GM19035 (cell line): ENCODE results near the gene BRD4.

ENCODE experiments used
- ATAC-seq: cut with Tn5 transposase; IDR thresholded peaks from one replicate; pipeline ENCODE4 v1.9.1; 2021; ENCODE audit not compliant: unreplicated experiment

Gene BRD4

DNA sequence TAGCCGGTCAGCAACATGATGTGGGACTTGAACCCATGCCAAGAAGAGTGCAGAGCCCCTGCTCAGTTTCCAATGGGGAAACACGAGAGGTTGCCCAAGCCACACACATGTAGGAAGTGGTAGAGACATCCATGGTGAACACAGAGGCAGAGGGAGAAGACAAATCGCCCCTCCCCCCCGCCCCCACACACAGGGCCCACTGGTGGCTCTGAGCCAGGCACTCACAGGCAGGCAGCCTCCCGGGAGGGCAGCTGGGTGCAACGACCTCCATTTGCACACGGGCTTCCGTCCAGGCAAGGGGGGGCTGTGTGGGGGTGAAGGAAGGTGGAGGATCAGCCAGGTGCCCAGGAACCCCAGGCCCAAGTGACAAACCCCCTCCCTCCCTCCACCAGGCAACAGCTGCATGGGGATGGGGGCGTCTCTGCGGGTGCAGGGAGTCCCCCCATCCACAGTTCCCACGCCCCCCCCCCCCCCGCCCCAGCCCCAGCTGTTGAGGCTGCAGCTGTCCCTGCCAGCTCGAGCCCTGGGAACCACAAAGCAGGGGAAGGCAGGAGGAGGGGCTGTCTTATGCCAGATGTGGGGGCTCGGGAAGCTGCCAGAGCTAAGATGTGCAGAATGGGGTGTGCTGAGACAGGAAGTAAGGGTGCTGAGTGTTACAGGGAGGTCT, 134.9 kb downstream of the BRD4 start:
- ATAC-seq, result no peak

DNA sequence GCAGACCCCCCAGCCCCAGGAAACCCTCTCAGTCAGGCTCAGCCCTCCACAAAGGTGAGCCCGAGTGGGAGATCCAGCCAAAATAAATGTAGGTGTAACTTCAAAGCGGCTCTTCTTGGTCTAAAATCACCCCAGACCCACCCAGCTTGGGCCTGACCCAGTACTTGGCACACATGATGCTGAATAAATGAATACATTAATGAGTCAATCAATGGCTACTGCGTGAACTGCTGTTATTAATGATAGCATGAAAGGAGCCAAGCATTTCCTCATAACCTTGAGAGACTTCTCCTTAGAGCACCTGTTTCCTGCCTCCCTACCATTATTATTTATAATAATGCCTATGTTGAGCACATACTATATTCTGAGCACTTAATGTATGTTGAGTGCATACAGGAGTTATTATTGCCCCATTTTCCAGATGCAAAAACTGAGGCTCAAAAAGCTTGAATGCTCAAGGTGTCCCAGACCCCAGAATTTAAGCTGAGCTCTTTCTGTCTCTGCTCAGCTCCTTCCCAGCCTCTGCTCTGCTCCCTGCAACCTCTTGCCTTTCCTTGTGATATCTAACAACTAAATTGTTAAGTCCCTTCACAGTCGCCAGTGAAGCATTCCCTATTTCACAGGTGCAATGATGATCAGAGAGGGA, 135.9 kb downstream of the BRD4 start:
- no peak for ATAC-seq

DNA sequence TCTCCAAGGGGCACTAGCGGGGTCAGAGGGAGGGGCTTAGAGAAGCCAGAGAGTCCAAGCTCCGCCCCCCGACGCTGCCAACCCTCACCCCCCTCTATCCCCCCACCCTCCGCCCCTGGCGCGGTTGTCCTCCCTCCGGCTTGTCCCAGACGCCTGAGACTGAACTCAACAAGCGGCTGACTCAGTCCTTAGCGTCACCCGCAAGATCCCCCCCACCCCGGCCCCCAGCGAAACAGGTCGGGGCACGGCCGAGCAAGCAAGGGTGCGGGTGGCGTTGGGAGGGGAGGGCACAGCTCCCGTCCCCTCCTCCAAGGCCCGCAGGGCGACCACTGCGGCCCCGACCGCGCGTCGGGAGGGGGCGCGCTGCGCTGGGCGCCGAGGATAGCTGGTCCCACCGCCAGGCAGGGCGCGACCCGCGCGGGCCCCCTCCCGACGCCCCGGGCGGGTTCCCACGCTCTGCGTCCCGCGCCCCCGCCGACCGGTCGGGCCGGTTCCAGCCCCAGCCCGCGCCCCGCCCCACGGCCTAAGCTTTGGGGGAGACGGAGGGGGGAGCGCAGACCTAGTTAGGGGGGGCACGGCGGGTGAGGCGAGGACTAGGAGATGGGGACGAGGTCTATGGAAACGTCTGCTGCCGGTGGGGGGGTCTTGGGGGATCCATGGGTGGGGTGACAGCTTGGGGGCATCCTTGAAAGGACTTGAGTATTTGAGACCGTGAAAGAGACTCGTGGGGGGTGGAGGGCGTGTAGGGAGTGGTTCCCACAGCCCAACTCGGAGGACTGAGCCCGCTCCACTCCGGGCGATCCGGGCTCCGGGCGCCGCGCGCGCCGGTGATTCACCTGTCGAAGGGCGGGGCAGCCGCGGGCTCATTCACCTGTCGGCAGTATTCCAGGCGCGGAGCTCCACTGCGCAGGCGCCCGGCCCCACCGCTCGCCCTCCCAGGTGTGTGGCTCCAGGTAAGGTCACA, 136.7 kb downstream of the BRD4 start:
- ATAC-seq, result no peak

DNA sequence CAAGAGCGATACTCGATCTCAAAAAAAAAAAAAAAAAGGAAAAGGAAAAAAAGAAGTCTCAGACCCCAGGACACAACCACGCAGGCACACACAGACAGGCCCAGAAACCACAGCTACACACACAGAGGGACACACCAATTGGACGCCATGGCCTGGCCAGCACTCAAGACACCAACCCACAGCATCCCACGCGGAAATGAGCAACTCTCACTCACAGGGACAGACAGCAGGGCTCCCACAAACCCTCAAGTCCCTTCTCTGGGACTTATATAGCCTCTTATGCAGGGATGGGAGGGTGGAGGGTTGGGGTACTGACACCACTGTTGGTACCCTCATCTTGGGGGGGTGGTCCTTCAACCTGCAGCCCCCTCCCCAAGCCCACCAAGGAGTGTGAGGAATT, 137.4 kb downstream of the BRD4 start:
- ATAC-seq, result no peak

DNA sequence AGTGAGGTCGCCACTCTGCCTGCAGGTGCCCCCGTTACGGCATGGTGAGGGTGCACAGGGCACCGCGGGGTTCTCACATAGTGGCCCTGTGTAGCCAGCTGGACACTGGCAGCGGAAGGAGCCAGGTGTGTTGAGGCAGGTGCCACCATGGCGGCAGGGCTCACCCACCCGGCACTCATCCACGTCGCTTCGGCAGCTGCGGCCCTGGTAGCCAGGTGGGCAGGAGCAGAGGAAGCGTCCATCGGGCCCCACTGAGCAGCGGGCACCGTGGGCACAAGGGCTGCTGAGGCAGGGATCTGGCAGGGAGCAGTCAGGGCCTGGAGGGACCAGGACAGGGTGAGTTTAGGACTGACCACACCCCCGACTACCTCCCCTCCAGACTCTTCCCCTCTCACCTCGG, 140.4 kb downstream of the BRD4 start:
- no peak for ATAC-seq

DNA sequence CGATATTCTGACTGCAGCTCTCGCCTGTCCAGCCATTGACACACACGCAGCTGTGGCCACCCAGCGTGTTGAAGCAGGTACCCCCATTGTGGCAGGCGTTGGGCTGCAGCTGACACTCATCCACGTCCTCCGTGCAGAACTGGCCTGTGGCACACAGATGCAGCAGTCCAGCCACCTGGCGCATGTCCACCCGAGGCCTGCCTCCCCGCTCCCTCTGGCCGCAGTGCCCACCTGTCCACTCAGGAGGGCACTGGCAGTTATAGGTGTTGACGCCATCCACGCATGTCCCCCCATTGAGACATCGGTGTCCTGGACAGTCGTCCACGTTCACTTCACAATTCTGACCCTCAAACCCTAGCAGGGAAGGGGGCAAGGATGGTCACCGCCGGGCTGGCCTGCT, 140.8 kb downstream of the BRD4 start:
- ATAC-seq, result no peak

DNA sequence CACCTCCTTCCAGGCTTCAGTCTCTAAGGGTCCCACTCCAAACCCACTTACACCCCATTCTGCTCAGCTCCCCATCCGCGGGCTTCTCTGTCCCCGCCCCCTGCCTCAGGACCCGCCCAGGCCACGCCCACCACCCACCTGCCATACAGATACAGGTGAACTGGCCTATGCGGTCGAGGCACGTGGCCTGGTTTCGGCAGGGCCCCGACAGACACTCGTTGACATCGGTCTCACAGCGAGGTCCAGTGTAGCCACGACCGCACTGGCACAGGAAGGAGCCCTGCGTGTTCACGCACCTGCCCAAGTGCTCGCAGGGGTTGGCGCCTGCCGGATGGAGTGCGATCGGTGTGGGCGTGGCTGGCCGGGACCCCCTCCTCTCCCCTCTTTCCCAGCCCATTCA, 143.5 kb downstream of the BRD4 start:
- no peak for ATAC-seq

DNA sequence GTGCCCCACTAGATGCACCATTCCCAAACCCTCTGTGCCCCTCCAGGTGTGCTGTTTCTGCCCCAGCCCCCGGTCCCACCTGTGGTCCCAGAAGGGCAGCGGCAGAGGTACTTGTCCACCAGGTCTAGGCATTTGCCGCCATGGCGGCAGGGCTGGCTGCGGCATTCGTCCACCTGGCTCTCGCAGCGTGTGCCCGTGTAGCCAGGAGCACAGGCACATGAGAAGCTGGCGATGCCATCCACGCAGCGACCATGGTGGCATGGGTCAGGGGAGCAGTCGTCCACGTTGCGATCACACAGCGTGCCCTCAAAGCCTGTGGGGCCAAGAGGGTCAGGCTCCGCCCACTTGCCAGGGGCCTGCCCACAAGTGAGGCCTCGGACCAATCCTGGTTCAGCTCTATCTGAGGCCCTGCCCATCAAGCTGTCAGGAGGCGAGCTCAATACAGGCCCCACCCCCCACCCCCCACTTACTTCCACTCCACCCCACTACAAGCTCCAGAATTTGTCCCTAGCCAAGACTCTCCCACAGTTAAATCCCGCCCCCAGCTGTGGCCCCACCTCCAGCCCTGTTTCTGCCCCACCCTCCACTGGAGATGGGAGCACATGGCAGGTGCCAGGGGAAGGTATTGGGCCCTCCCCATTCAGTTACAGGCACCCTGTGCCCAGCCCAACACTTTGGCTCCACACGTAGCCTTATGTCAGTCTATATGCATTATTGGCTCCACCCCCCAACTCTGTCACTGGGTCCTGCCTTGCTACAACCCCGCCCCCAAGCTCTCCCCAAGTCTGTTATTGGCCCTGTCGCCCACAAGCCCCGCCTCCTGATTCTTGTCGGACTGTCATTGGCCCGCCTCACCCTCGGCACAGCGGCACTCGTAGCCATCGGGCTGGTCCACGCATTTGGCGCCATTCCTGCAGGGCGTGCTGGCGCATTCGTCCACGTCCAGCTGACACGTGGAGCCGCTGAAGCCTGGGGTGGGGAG, 145.0 kb downstream of the BRD4 start:
- ATAC-seq, result no peak
